ENCODE data around the gene CAPN7. TPM values are rescaled to one million over a fixed set of nuclear protein-coding genes. Genes with fewer than 3 reads are reported as not detected.

Gene CAPN7
- polyA plus RNA-seq, 2 donors: 11.2 to 11.9 TPM

DNA sequence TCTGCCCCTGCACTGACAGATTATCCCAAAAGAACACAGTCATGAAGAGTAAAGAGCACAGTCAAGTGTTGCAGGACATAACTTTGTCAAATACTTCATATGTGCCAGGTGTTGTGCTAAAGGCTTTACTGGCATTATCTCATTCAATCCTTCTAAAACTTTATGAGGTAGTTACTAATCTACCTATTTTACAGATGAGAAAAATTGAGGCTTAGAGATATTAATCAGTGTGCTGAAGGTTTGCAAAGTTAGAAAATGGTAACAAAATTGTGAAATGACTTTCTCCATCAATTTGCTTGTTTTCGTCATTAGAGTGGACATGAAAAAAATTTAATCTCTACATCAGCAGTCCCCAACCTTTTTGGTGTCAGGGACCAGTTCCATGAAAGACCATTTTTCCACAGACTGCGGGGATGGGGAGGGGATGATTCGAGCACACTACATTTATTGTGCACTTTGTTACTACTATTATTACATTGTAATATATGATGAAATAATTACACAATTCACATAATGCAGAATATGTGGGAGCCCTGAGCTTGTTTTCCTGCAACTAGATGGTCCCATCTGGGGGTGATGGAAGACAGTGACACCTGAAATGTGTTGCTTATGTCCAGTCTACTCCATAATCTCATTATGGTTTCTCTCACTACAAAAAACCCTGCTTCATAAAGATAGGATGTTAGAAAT lies 8.6 kb upstream of the CAPN7 start:
- 91 to 94% methylated on average over 3 of the region's 3 CpGs for WGBS, 2 donors
- H3K4me3 ChIP-seq (ENCODE audit: low read depth in 1 of 2, low read length in 2 of 2): no peak overlapping the region
- no peak overlapping the region for H3K27ac ChIP-seq (ENCODE audit: low read depth in 2 of 2, low read length in 1 of 2)
- H3K9me3 ChIP-seq (ENCODE audit: control insufficient read depth in 2 of 2, insufficient read depth in 1 of 2, low read depth in 1 of 2, low read length in 1 of 2): no peaks in the 10 kb centered on the region
- H3K36me3 ChIP-seq (ENCODE audit: control insufficient read depth in 2 of 2, insufficient read depth in 2 of 2, low read length in 1 of 2): no peaks in the 10 kb centered on the region
- H3K4me1 ChIP-seq (ENCODE audit: control insufficient read depth in 2 of 2, insufficient read depth in 2 of 2, low read length in 1 of 2): no peaks in the 10 kb centered on the region
- no peaks in the 10 kb centered on the region for H3K27me3 ChIP-seq (ENCODE audit: control insufficient read depth in 1 of 2, insufficient read depth in 2 of 2, low read length in 2 of 2)

- no peaks in the 10 kb centered on the region for H3K36me3 ChIP-seq (ENCODE audit: control insufficient read depth in 2 of 2, insufficient read depth in 2 of 2, low read length in 1 of 2)
- H3K4me3 ChIP-seq (ENCODE audit: low read depth in 1 of 2, low read length in 2 of 2): no peak overlapping the region
- WGBS, 2 donors: 63 to 67% methylated on average over 3 of the region's 3 CpGs
Observed at GRCh38 chr3:15198686-15199085, 7.4 kb upstream of the CAPN7 start.

GRCh38 chr3:15199493-15200105 lies 6.4 kb upstream of the CAPN7 start:
- WGBS, 2 donors: 83 to 87% methylated on average over 10 of the region's 10 CpGs
- Histone ChIP-seq H3K4me1 (ENCODE audit: control insufficient read depth in 2 of 2, insufficient read depth in 2 of 2, low read length in 1 of 2) (no peaks in the 10 kb centered on the region), H3K27me3 (ENCODE audit: control insufficient read depth in 1 of 2, insufficient read depth in 2 of 2, low read length in 2 of 2) (no peaks in the 10 kb centered on the region), H3K27ac (ENCODE audit: low read depth in 2 of 2, low read length in 1 of 2) (no peak overlapping the region), H3K36me3 (ENCODE audit: control insufficient read depth in 2 of 2, insufficient read depth in 2 of 2, low read length in 1 of 2) (no peaks in the 10 kb centered on the region), H3K4me3 (ENCODE audit: low read depth in 1 of 2, low read length in 2 of 2) (no peak overlapping the region), H3K9me3 (ENCODE audit: control insufficient read depth in 2 of 2, insufficient read depth in 1 of 2, low read depth in 1 of 2, low read length in 1 of 2) (no peaks in the 10 kb centered on the region)

More at GRCh38 chr3:15198686-15199085, 7.4 kb upstream of the CAPN7 start:
- Histone ChIP-seq H3K4me1 (ENCODE audit: control insufficient read depth in 2 of 2, insufficient read depth in 2 of 2, low read length in 1 of 2) (no peaks in the 10 kb centered on the region), H3K9me3 (ENCODE audit: control insufficient read depth in 2 of 2, insufficient read depth in 1 of 2, low read depth in 1 of 2, low read length in 1 of 2) (no peaks in the 10 kb centered on the region), H3K27ac (ENCODE audit: low read depth in 2 of 2, low read length in 1 of 2) (no peak overlapping the region), H3K27me3 (ENCODE audit: control insufficient read depth in 1 of 2, insufficient read depth in 2 of 2, low read length in 2 of 2) (no peaks in the 10 kb centered on the region)

GRCh38 chr3:15204005-15204404 lies 2.0 kb upstream of the CAPN7 start:
- H3K36me3 ChIP-seq (ENCODE audit: control insufficient read depth in 2 of 2, insufficient read depth in 2 of 2, low read length in 1 of 2): no peaks in the 10 kb centered on the region
- H3K4me1 ChIP-seq (ENCODE audit: control insufficient read depth in 2 of 2, insufficient read depth in 2 of 2, low read length in 1 of 2): no peaks in the 10 kb centered on the region
- WGBS, 2 donors: 84 to 88% methylated on average over 3 of the region's 3 CpGs
- no peak overlapping the region for H3K4me3 ChIP-seq (ENCODE audit: low read depth in 1 of 2, low read length in 2 of 2)
- no peaks in the 10 kb centered on the region for H3K27me3 ChIP-seq (ENCODE audit: control insufficient read depth in 1 of 2, insufficient read depth in 2 of 2, low read length in 2 of 2)
- no peak overlapping the region for H3K27ac ChIP-seq (ENCODE audit: low read depth in 2 of 2, low read length in 1 of 2)
- H3K9me3 ChIP-seq (ENCODE audit: control insufficient read depth in 2 of 2, insufficient read depth in 1 of 2, low read depth in 1 of 2, low read length in 1 of 2): no peaks in the 10 kb centered on the region

GRCh38 chr3:15205482-15205933 lies 538 bp upstream of the CAPN7 start:
- H3K4me3 ChIP-seq (ENCODE audit: low read depth in 1 of 2, low read length in 2 of 2): peak overlapping the region; percentile 86 to 91
- WGBS, 2 donors: 0 to 2% methylated on average over 3 of the region's 3 CpGs
- H3K9me3 ChIP-seq (ENCODE audit: control insufficient read depth in 2 of 2, insufficient read depth in 1 of 2, low read depth in 1 of 2, low read length in 1 of 2): no peaks in the 10 kb centered on the region
- no peaks in the 10 kb centered on the region for H3K36me3 ChIP-seq (ENCODE audit: control insufficient read depth in 2 of 2, insufficient read depth in 2 of 2, low read length in 1 of 2)
- H3K27me3 ChIP-seq (ENCODE audit: control insufficient read depth in 1 of 2, insufficient read depth in 2 of 2, low read length in 2 of 2): no peaks in the 10 kb centered on the region
- H3K27ac ChIP-seq (ENCODE audit: low read depth in 2 of 2, low read length in 1 of 2): peak overlapping the region; percentile 28 to 97
- no peaks in the 10 kb centered on the region for H3K4me1 ChIP-seq (ENCODE audit: control insufficient read depth in 2 of 2, insufficient read depth in 2 of 2, low read length in 1 of 2)

- Histone ChIP-seq H3K27ac (ENCODE audit: low read depth in 2 of 2, low read length in 1 of 2) (peak overlapping the region; percentile 97), H3K4me3 (ENCODE audit: low read depth in 1 of 2, low read length in 2 of 2) (peak overlapping the region; percentile 86 to 91), H3K4me1 (ENCODE audit: control insufficient read depth in 2 of 2, insufficient read depth in 2 of 2, low read length in 1 of 2) (no peaks in the 10 kb centered on the region), H3K9me3 (ENCODE audit: control insufficient read depth in 2 of 2, insufficient read depth in 1 of 2, low read depth in 1 of 2, low read length in 1 of 2) (no peaks in the 10 kb centered on the region), H3K27me3 (ENCODE audit: control insufficient read depth in 1 of 2, insufficient read depth in 2 of 2, low read length in 2 of 2) (no peaks in the 10 kb centered on the region), H3K36me3 (ENCODE audit: control insufficient read depth in 2 of 2, insufficient read depth in 2 of 2, low read length in 1 of 2) (no peaks in the 10 kb centered on the region)
- WGBS, 2 donors: 2 to 3% methylated on average over 29 to 30 of the region's 30 CpGs
Observed at GRCh38 chr3:15206662-15207576, 873 bp downstream of the CAPN7 start.

- 64 to 66% methylated on average over 5 of the region's 5 CpGs for WGBS, 2 donors
- peak overlapping the region in 1 of 2 donors; percentile 86 for H3K4me3 ChIP-seq (ENCODE audit: low read depth in 1 of 2, low read length in 2 of 2)
- no peaks in the 10 kb centered on the region for H3K9me3 ChIP-seq (ENCODE audit: control insufficient read depth in 2 of 2, insufficient read depth in 1 of 2, low read depth in 1 of 2, low read length in 1 of 2)
- H3K27ac ChIP-seq (ENCODE audit: low read depth in 2 of 2, low read length in 1 of 2): peak overlapping the region in 1 of 2 donors; percentile 22
- no peaks in the 10 kb centered on the region for H3K4me1 ChIP-seq (ENCODE audit: control insufficient read depth in 2 of 2, insufficient read depth in 2 of 2, low read length in 1 of 2)
- H3K27me3 ChIP-seq (ENCODE audit: control insufficient read depth in 1 of 2, insufficient read depth in 2 of 2, low read length in 2 of 2): no peaks in the 10 kb centered on the region
- no peaks in the 10 kb centered on the region for H3K36me3 ChIP-seq (ENCODE audit: control insufficient read depth in 2 of 2, insufficient read depth in 2 of 2, low read length in 1 of 2)
Observed at GRCh38 chr3:15207836-15208504, 1.9 kb downstream of the CAPN7 start.

DNA sequence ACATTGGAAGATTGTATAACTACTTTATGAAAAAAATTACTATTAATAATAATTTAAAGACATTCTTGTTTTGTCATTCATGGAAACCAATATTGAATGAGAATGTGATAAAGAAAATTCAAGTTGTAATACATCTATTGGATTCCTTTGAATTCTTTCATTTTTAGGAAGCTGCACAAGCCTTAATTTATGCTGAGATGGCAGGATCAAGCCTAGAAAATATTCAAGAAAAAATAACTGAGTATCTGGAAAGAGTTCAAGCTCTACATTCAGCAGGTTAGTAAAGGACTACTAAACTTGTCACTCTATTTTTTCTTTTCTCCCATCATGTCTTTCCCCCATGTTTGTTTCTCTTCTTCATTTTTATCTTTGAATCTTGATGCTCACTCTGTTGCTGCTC lies 5.9 kb downstream of the CAPN7 start:
- Histone ChIP-seq H3K4me1 (ENCODE audit: control insufficient read depth in 2 of 2, insufficient read depth in 2 of 2, low read length in 1 of 2) (no peaks in the 10 kb centered on the region), H3K27me3 (ENCODE audit: control insufficient read depth in 1 of 2, insufficient read depth in 2 of 2, low read length in 2 of 2) (no peaks in the 10 kb centered on the region), H3K36me3 (ENCODE audit: control insufficient read depth in 2 of 2, insufficient read depth in 2 of 2, low read length in 1 of 2) (no peaks in the 10 kb centered on the region), H3K4me3 (ENCODE audit: low read depth in 1 of 2, low read length in 2 of 2) (no peak overlapping the region), H3K27ac (ENCODE audit: low read depth in 2 of 2, low read length in 1 of 2) (no peak overlapping the region), H3K9me3 (ENCODE audit: control insufficient read depth in 2 of 2, insufficient read depth in 1 of 2, low read depth in 1 of 2, low read length in 1 of 2) (no peaks in the 10 kb centered on the region)

DNA sequence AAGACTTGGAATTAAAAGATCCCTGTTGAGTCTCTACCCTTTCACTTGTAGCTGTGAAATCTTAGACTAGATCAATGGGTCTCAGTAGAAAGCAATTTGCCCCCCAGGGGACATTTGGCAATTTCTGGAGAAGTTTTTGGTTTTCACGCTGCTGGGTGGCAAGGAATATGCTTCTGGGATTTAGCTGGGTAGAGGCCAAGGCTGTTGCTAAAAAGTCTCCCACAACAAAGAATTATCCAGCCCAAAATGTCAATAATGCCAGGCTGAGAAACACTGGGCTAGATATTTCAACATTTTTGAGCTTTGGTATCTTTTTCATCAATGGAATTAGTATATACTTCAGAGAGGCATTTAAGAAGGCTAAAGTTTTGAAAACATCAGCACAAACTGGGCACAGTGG lies 8.7 kb downstream of the CAPN7 start:
- 93 to 100% methylated on average over 1 of the region's 1 CpG for WGBS, 2 donors
- Histone ChIP-seq H3K27ac (ENCODE audit: low read depth in 2 of 2, low read length in 1 of 2) (no peak overlapping the region), H3K4me1 (ENCODE audit: control insufficient read depth in 2 of 2, insufficient read depth in 2 of 2, low read length in 1 of 2) (no peaks in the 10 kb centered on the region), H3K27me3 (ENCODE audit: control insufficient read depth in 1 of 2, insufficient read depth in 2 of 2, low read length in 2 of 2) (no peaks in the 10 kb centered on the region), H3K9me3 (ENCODE audit: control insufficient read depth in 2 of 2, insufficient read depth in 1 of 2, low read depth in 1 of 2, low read length in 1 of 2) (no peaks in the 10 kb centered on the region), H3K36me3 (ENCODE audit: control insufficient read depth in 2 of 2, insufficient read depth in 2 of 2, low read length in 1 of 2) (peaks cover 0 to 5% of the 10 kb centered on the region in 2 donors), H3K4me3 (ENCODE audit: low read depth in 1 of 2, low read length in 2 of 2) (no peak overlapping the region)

Measured in esophagus (tissue), 2 donors.